ENCODE data around the gene LYST. TPM values are rescaled to one million over a fixed set of nuclear protein-coding genes. Genes with fewer than 3 reads are reported as not detected.
A peak's percentile ranks its signal among the peaks of the same experiment; 100 is the strongest.

Gene LYST
- polyA plus RNA-seq, 1 donor (not counting 4 experiments of a cell fraction or from before 2014, with no cell fraction given) = 24.7 TPM

GRCh38 chr1:235844776-235845175 is 21.9 kb downstream of the LYST start:
- Histone ChIP-seq H3K9me3 (ENCODE audit: control insufficient read depth, low read depth, low read length) (no peaks in the 10 kb centered on the region), H3K9ac (ENCODE audit: control insufficient read depth, extremely low read depth, insufficient read depth, low read length) (no peak overlapping the region), H3K27ac (ENCODE audit: control insufficient read depth, insufficient read depth, low read length) (no peak overlapping the region), H4K20me1 (ENCODE audit: control insufficient read depth, extremely low read depth, insufficient read depth, low read length) (no peaks in the 10 kb centered on the region), H2AFZ (ENCODE audit: control insufficient read depth, low read length) (no peak overlapping the region), H3K4me2 (ENCODE audit: control insufficient read depth, extremely low read depth, insufficient read depth, low read depth, low read length) (no peak overlapping the region), H3K79me2 (ENCODE audit: control insufficient read depth, insufficient read depth, low read length) (peaks cover 62% of the 10 kb centered on the region), H3K4me3 (ENCODE audit: control insufficient read depth in 2 of 3, extremely low read depth in 1 of 3, insufficient read depth in 2 of 3, low read depth in 1 of 3, low read length in 3 of 3) (no peak overlapping the region), H3K36me3 (ENCODE audit: control insufficient read depth in 2 of 2, extremely low read depth in 1 of 2, insufficient read depth in 2 of 2, low read length in 2 of 2) (no peaks in the 10 kb centered on the region), H3K4me1 (ENCODE audit: control insufficient read depth, extremely low read depth, insufficient read depth, low read length) (no peaks in the 10 kb centered on the region), H3K9me1 (ENCODE audit: control insufficient read depth, extremely low read depth, insufficient read depth, low read length) (no peaks in the 10 kb centered on the region), H3K27me3 (ENCODE audit: control insufficient read depth, extremely low read depth, insufficient read depth, low read length) (no peaks in the 10 kb centered on the region)
- FAIRE-seq (no peak), DNase-seq (ENCODE audit: low read depth, low spot score) (no peak)
- dilution Hi-C loops (cut with MboI; ENCODE audit: extremely low pct_ligation_motif_present, low sequenced_read_pairs) = no loop called here
- TF ChIP-seq EZH2 (IDR thresholded peaks at IDR 0.05; ENCODE audit: low read length) = no peak
- TF ChIP-seq, protein P1, sequence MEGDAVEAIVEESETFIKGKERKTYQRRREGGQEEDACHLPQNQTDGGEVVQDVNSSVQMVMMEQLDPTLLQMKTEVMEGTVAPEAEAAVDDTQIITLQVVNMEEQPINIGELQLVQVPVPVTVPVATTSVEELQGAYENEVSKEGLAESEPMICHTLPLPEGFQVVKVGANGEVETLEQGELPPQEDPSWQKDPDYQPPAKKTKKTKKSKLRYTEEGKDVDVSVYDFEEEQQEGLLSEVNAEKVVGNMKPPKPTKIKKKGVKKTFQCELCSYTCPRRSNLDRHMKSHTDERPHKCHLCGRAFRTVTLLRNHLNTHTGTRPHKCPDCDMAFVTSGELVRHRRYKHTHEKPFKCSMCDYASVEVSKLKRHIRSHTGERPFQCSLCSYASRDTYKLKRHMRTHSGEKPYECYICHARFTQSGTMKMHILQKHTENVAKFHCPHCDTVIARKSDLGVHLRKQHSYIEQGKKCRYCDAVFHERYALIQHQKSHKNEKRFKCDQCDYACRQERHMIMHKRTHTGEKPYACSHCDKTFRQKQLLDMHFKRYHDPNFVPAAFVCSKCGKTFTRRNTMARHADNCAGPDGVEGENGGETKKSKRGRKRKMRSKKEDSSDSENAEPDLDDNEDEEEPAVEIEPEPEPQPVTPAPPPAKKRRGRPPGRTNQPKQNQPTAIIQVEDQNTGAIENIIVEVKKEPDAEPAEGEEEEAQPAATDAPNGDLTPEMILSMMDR (optimal IDR thresholded peaks at IDR 0.05 in 1 of 3, IDR thresholded peaks at IDR 0.05 in 1 of 3, conservative IDR thresholded peaks at IDR 0.05 in 1 of 3; ENCODE audit: extremely low read depth in 1 of 3, insufficient read depth in 2 of 3, low read length in 3 of 3) = no peak

- no peaks in the 10 kb centered on the region for H3K27me3 ChIP-seq (ENCODE audit: control insufficient read depth, extremely low read depth, insufficient read depth, low read length)
- H3K4me3 ChIP-seq (ENCODE audit: control insufficient read depth in 2 of 3, extremely low read depth in 1 of 3, insufficient read depth in 2 of 3, low read depth in 1 of 3, low read length in 3 of 3) = no peak overlapping the region
- H3K9me3 ChIP-seq (ENCODE audit: control insufficient read depth, low read depth, low read length) = no peaks in the 10 kb centered on the region
- dilution Hi-C loops (cut with MboI; ENCODE audit: extremely low pct_ligation_motif_present, low sequenced_read_pairs) = no loop called here
- no peaks in the 10 kb centered on the region for H3K4me1 ChIP-seq (ENCODE audit: control insufficient read depth, extremely low read depth, insufficient read depth, low read length)
- H3K4me2 ChIP-seq (ENCODE audit: control insufficient read depth, extremely low read depth, insufficient read depth, low read depth, low read length) = no peak overlapping the region
- no peak overlapping the region for H3K9ac ChIP-seq (ENCODE audit: control insufficient read depth, extremely low read depth, insufficient read depth, low read length)
- H3K27ac ChIP-seq (ENCODE audit: control insufficient read depth, insufficient read depth, low read length) = no peak overlapping the region
- H3K36me3 ChIP-seq (ENCODE audit: control insufficient read depth in 2 of 2, extremely low read depth in 1 of 2, insufficient read depth in 2 of 2, low read length in 2 of 2) = no peaks in the 10 kb centered on the region
- no peak overlapping the region for H2AFZ ChIP-seq (ENCODE audit: control insufficient read depth, low read length)
- TF ChIP-seq, protein P1 (optimal IDR thresholded peaks at IDR 0.05 in 1 of 3, IDR thresholded peaks at IDR 0.05 in 1 of 3, conservative IDR thresholded peaks at IDR 0.05 in 1 of 3; ENCODE audit: extremely low read depth in 1 of 3, insufficient read depth in 2 of 3, low read length in 3 of 3) = peak in 2 of 3 experiments; percentile 54 to 59
- no peak for TF ChIP-seq EZH2 (IDR thresholded peaks at IDR 0.05; ENCODE audit: low read length)
- FAIRE-seq (peak; percentile 80), DNase-seq (ENCODE audit: low read depth, low spot score) (peak; percentile 5)
- no peaks in the 10 kb centered on the region for H4K20me1 ChIP-seq (ENCODE audit: control insufficient read depth, extremely low read depth, insufficient read depth, low read length)
- H3K79me2 ChIP-seq (ENCODE audit: control insufficient read depth, insufficient read depth, low read length) = peaks cover 56% of the 10 kb centered on the region
- no peaks in the 10 kb centered on the region for H3K9me1 ChIP-seq (ENCODE audit: control insufficient read depth, extremely low read depth, insufficient read depth, low read length)
Observed at GRCh38 chr1:235843461-235843961, 23.2 kb downstream of the LYST start.
